GM21367 (cell line): Measurements from ENCODE around the gene NPTX2.
"Not testable (repeated sequence)": the region's sequence is repeated elsewhere in the genome, so short reads cannot be mapped to it uniquely, and the experiment has no call there.

Experiments used
- ATAC-seq: cut with Tn5 transposase; IDR thresholded peaks from one replicate; pipeline ENCODE4 v1.9.1; 2021; ENCODE audit not compliant: unreplicated experiment

Gene NPTX2, protein sequence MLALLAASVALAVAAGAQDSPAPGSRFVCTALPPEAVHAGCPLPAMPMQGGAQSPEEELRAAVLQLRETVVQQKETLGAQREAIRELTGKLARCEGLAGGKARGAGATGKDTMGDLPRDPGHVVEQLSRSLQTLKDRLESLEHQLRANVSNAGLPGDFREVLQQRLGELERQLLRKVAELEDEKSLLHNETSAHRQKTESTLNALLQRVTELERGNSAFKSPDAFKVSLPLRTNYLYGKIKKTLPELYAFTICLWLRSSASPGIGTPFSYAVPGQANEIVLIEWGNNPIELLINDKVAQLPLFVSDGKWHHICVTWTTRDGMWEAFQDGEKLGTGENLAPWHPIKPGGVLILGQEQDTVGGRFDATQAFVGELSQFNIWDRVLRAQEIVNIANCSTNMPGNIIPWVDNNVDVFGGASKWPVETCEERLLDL

GRCh38 chr7:98617051-98617959 is at the start of gene NPTX2:
Gene NPTX2, plus strand, starts transcription at chr7:98617285. Its CDS starts 177 bp downstream, at chr7:98617462.
- no peak for ATAC-seq

DNA sequence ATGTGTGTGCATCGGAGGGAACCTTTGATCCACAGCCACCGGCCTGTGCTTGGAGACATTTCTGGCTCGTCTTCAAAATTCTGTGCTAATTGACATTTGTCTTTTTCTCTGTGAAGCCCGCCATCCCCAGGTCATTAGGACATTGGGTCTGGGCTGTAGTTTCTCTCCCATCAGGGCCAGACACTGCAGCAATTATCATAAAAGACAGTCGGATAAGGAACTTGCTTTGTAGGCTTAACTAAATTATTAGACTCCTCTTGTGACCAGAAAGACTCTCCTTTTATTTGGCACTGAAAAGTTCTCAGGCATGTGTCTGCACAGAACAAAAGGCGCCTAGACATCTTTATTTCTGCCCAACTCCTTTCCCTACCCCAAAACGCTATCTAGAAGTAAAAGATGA is 49.1 kb upstream of the NPTX2 start:
- no peak for ATAC-seq

GRCh38 chr7:98568891-98569290 is 48.2 kb upstream of the NPTX2 start:
- no peak for ATAC-seq

GRCh38 chr7:98569691-98570337 is 47.3 kb upstream of the NPTX2 start:
- ATAC-seq, result no peak

- no peak for ATAC-seq
Measured at GRCh38 chr7:98571006-98571405, 46.1 kb upstream of the NPTX2 start.

DNA sequence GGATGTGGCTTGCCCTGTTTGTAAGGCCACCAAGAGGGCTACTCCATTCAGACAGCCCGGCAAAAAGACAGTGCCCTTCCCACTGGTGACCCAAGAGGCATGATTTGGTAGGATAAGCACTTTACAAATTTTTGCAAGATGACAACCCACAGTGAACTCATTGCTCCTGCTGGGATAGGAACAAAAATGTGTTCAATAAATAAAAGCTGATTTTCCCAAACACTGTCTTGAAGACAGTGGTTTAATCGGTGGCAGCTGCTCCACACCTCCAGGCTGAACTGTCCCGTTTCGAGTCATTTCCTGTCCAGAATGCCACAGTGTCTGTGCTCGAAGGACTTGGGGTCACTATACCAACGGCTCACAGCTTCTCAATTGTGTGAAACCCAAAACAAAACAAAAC is 45.1 kb upstream of the NPTX2 start:
- ATAC-seq, result no peak

DNA sequence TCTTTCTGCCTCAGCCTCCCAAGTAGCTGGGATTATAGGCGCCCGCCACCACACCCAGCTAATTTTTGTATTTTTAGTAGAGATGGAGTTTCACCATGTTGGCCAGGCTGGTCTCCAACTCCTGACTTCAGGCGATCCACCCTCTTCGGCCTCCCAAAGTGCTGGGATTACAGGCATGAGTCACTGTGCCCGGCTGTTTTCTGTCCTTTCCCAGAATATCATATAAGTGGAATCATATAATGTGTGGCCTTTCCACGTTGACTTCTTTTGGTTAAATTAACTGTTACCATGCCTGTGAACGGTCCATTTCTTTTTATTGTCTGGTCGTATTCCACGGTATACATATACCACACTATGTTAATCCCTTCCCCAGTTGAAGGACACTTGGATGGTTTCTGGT is 44.4 kb upstream of the NPTX2 start:
- ATAC-seq, result not testable (repeated sequence)

GRCh38 chr7:98573816-98574215 is 43.3 kb upstream of the NPTX2 start:
- no peak for ATAC-seq

DNA sequence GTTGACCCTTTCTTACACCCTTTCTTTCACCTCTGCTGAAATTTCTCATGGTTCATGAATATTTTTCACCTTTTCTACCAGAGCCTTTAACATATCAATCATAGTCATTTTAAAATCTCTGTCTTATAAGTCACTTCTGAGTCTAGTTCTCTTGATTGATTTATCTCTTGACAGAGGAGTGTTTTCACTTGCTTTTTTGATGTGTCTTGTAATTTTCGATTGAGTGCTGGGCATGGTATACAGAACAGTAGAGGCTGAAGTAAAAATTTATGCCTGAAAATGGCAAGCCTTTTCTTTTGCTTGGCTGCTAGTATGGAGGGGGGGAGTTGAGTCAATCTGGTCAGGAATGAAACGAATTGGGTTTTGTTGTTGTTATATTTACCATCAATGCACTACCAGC is 41.2 kb upstream of the NPTX2 start:
- no peak for ATAC-seq

GRCh38 chr7:98584830-98585229 is 32.3 kb upstream of the NPTX2 start:
- no peak for ATAC-seq

- no peak for ATAC-seq
Measured at GRCh38 chr7:98591926-98592325, 25.2 kb upstream of the NPTX2 start.

- no peak for ATAC-seq
Measured at GRCh38 chr7:98594348-98594747, 22.7 kb upstream of the NPTX2 start.

- ATAC-seq, result no peak
Measured at GRCh38 chr7:98594787-98595186, 22.3 kb upstream of the NPTX2 start.

DNA sequence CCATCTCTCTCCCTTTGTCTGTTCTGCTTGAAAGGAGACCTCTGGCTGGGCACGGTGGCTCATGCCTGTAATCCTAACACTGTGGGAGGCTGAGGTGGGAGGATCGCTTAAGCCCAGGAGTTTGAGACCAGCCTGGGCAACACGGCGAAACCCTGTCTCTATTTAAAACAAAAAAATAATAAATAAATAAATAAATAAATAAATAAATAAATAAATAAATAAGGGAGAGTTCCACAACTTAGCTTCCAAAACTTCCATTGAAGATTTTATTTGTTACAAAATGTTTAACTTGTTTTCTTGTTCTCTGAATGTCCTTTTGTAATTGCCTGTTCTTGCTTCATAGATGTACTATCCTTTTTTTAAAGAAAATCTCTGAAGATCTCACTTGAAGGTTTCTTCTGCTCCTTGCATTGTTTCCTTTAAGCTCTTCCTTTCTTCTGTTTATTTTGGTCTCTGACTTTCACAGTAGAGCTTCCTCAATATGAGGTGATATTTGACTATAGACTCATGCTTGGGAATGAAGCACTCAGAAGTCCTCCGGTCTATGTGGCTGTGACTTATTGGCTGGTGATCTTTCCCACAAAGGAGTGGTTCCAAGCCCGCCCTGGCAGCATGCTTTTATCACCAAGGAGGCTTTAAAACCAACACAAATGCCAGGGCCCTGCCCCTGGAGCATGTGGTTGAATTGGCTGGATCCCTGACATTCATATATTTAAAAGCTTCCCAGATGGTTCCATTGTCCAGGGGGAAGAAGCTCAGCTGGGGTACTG is 18.1 kb upstream of the NPTX2 start:
- no peak for ATAC-seq

GRCh38 chr7:98599886-98600285 is 17.2 kb upstream of the NPTX2 start:
- no peak for ATAC-seq

DNA sequence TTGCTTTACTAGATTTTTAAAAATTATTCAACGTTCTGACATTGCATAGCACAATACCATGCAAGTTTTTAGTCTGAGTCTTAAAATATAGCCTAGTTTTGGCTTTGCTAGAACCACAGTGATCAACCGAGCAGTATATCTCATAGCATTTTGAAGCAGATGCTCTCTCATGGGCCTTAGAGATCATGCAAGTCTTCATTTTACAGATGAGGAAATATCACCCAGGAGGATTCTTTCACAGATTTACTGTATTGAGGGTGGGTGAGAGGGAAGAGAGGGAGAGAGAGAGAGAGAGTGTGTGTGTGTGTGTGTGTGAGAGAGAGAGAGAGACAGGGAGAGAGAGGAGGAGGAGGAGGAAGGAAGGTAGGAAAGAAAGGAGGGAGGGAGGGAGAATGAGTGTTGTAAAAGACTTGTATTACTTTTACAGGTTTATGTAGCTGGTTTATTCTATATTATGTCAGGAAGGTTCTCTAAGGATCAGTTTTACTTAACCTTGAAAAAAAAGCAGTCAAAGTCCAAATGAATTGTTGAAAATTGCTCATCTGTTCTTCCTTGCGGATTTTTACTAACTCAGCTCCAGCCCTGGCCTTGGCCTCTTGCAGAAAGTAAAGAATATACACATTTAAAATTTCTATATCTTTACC is 14.2 kb upstream of the NPTX2 start:
- ATAC-seq, result no peak

- no peak for ATAC-seq
Measured at GRCh38 chr7:98603399-98603788, 13.7 kb upstream of the NPTX2 start.

DNA sequence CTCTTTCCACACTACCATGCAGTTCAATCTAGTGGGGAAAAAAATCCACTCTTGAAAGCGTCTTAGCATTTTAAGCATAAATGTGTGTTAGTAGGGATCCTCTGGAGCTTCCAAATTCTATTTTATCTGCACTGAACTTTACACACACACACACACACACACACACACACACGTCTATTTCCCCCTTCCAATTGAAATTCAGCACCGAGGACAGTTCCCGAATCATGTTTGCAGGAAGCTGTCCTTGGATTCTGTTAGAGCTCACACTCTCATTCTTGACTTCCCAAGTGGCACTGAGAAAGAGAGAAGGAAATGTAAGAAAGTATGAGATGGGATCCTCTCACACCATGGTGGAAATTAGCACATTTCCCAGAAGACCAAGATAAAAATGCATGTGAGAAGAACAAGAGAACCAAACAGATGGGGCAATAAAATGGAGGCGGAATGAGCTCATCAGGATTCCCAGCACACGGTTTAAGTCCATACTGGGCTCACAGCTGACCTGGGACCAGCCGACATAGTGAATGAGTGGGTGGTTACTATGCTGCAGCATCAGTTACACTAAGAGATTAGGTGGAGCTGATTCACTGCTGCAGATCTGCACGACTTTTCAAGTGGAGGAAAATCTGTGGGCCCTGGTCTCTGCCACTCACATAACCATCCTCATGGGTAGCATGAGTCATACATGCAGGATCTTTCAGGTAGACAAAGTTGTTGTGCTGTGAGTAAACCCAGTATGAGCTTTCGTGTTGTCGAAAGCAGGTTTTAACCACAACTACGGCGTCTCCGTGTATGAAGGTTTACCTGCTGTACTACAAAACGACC is 3.3 kb upstream of the NPTX2 start:
- no peak for ATAC-seq

DNA sequence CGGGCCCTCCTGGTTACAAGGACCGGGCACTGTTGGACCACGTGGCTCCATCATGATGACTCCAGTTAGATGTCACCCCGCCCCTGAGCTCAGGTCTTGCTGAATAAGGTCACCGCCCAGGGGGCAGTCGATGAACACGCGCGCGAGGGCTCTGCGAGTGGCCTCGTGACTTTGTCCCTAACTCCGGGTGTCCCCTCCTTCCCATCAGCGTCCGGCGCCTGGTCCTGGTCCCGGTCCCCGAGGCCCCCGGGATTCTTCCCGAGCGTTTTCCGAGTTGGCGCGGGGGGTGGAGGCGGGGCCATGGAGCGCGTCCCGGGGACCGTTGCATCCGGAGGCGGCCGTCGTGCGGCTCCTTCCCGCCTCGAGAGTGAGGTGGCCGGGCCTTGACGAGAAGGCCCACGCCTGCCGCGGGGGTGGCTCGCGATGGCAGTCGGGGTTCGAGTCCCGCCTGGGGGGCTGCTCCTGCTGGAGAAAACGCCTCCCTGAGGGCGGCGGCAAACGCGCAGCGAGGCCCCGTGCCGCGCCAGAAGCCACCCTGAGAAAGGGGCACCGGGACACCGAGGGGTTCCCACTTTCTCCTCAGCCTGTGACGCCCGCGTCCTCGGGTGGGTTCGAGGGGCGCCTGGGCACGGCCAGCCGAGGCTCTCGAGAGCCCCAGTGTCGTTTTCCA is 569 bp upstream of the NPTX2 start:
- ATAC-seq, result no peak
